CMK (cell line): Measurements from ENCODE around the gene RCE1.
A peak's percentile ranks its signal among the peaks of the same experiment; 100 is the strongest.
"Not testable (repeated sequence)": the region's sequence is repeated elsewhere in the genome, so short reads cannot be mapped to it uniquely, and the experiment has no call there.

Experiments
- DNase-seq: peaks from one replicate; pipeline ENCODE4 v3.0.0-alpha.2; 2010; ENCODE audit warnings: low read depth

The RCE1 gene

GRCh38 chr11:66842896-66843775, at the start of gene RCE1:
TSS of gene RCE1 (plus strand) at chr11:66843441. CDS start at chr11:66843456, 15 bp downstream.
- peak; percentile 84 for DNase-seq

GRCh38 chr11:66799815-66800214, 43.4 kb upstream of the RCE1 start:
- DNase-seq = not testable (repeated sequence)

GRCh38 chr11:66800720-66801428, 42.4 kb upstream of the RCE1 start:
- no peak for DNase-seq

DNA sequence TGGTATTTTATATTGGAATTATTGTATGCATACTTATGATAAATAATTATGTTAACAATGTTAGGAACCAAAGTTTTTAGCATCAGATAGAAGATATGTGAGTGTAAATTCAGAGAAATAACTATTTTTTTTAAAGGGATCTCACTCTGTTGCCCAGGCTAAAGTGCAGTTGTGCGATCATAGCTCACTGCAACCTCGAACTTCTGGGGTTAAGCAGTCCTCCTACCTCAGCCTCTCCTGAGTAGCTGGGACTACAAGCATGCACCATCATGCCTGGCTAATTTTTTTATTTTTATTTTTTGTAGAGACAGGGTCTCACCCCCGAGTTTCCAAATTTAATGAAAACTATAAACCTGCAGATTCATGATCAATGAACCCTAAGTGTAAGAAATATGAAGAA, 33.6 kb upstream of the RCE1 start:
- DNase-seq = no peak

DNA sequence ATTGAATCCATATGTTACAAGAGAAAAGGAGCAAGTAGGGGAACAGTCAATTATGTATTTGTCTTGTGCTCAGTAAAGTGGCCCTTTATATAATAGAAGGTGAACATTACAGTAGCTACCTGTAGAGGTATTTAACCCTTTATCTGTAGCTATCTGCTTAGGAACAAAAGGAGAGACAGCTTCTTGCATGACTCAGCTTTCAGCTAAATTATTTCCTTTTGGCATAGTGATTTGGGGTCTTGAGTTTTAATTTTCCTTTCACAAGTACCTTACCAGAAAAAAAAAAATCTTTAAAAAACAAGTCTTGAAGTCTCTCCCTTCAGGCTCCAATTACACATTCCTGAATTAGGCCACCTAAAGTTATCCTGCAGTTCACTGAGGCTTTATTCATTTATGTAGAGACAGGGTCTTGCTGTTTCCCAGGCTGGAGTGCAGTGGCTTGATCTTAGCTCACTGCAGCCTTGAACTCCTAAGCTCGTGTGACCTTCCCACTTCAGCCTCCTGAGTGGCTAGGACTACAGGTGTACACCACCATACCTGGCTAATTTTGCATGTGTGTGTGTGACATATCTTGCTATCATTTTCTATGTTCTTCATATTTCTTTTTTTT, 32.6 kb upstream of the RCE1 start:
- DNase-seq = no peak

- DNase-seq = no peak
Measured at GRCh38 chr11:66814678-66815077, 28.6 kb upstream of the RCE1 start.

- no peak for DNase-seq
Measured at GRCh38 chr11:66815646-66816045, 27.6 kb upstream of the RCE1 start.

DNA sequence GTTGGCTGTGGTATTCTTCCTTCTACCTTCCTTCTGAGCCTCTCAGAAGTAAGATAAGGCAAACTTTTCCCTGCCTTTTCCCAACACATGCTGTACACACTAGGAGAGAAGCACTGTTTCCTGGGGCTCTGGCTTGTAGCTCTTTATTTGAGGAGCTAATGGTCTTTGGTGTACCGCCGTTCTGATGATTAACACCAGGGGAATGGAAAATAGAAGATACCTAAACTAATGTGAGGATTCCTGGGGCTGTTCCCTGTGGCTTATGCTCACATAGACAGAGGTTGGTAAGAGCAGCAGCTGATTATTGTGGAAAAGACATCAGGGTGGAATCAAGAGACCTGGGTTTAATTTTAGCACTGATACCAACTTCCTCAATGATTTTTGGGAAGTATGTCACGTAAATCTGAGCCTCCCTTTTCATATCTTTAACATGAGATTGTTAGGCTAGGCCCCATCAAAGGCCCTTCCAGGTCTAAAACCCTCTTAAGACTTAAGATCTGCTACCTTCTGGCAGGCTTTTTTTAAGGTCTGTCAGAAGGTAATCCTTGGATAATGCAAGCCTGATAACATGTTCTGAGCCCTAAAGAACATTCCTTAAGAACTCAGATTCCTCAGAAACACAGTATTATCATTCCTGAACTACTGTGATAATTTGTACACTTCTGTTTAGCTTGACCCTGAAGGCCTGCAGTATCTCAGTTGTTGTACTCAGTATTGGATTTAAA, 24.8 kb upstream of the RCE1 start:
- no peak for DNase-seq

DNA sequence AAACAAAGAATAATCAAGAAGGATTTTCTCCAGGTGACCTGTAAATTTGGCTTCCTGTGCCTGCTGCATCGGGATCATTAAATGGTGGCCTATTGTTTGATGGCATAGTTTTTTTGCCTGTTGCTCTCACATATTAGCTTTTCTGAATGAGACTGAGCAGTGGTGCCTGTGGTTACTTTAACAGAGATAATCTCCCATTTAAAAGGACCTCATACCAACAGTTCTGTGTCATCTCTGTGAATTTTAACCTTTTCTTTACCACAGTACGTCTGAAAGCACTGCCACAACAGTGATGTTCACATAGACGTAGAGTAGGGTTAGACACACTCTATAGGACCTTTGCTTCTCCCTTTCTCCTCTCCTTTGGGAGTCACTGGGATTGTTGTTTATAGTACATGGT, 22.9 kb upstream of the RCE1 start:
- DNase-seq = no peak

- no peak for DNase-seq
Measured at GRCh38 chr11:66820901-66821300, 22.3 kb upstream of the RCE1 start.

DNA sequence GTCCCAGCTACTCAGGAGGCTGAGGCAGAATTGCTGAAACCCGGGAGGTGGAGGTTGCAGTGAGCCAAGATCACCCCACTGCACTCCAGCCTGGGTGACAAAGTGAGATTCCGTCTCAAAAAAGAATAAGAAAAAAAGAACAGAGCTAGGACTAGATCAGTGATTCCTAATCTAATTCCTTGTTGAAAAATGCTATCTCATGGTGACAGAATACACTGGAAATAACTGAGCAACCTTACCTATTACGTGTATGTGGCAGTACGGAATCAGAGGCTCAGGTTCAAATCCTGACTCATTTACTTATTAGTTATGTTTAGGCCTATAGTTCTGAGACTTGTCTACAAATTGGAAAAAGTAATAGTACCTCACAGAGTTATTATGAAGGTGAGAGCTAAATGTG, 19.5 kb upstream of the RCE1 start:
- no peak for DNase-seq

DNA sequence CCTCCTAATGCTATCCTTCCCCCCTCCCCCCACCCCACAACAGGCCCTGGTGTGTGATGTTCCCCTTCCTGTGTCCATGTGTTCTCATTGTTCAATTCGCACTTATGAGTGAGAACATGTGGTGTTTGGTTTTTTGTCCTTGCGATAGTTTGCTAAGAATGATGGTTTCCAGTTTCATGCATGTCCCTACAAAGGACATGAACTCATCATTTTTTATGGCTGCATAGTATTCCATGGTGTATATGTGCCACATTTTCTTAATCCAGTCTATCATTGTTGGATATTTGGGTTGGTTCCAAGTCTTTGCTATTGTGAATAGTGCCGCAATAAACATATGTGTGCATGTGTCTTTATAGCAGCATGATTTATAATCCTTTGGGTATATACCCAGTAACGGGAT, 18.7 kb upstream of the RCE1 start:
- not testable (repeated sequence) for DNase-seq

DNA sequence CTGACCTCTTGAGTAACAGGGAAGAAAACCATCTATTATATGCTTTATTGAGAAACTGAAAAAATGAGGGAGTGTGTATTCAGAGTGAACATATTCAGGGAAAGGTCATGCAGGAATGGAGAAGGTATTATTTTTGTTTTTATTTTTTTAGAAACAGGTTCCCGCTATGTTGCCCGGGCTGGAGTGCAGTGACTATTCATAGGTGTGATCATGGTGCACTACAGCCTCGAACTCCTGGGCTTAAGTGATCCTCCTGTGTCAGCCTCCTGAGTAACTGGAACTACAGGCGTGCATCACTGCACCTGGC, 8.7 kb upstream of the RCE1 start:
- no peak for DNase-seq

DNA sequence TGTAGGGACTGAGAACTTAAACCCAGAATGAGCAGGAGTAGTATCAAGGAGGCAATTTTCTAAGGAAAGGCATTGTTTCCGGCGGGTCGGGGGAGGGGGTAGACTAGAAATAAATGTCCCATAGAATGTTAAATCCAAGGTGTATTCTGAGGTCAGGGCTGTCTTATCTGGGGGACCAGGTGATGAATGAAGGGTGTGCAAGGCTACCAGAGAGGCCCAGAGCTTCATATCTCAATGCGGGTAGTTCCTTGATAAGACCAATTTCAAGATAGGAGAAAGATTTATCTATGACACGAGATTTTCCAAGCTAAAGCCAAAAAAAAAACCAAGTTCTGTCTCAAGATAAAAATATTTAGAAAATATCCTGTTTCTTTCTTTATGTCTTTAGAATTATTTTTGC, 8.3 kb upstream of the RCE1 start:
- no peak for DNase-seq

- no peak for DNase-seq
Measured at GRCh38 chr11:66835768-66836405, 7.4 kb upstream of the RCE1 start.

DNA sequence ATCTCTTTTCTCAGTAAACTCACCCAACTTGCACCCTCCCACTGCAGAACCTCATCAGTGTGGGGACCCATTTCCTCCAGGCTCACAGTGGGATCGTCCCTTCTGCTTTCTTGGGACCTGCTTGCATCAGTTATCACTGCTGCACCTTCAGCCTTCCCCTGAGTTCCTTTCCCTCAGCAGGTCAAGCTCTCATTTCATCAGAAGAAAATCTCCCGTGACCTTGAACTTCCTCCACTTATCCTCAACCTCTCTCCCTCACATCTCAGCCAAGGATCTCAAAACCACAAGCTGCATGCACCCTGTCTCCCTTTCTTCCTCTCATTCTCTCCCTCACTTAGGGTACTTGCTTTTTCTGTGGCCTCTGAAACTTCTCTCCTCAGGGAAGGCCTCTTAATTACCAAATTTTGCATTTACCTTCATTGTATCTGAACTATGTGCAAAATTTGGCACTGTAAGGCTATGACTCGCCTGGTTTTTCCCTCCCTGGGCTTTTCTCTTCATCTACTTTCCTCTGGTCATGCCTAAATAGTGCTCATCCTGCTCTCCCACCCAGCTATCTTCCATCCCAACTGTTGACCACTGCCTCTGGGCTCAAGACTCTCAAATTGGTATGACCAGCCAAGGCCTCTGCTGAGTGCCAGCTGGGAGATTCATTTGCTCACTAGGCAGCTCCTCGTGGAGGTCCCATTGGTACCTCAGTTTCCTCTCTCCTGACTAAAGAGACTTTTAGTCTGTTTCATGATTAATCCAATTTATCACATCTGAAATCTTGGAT, 2.7 kb upstream of the RCE1 start:
- DNase-seq = no peak

DNA sequence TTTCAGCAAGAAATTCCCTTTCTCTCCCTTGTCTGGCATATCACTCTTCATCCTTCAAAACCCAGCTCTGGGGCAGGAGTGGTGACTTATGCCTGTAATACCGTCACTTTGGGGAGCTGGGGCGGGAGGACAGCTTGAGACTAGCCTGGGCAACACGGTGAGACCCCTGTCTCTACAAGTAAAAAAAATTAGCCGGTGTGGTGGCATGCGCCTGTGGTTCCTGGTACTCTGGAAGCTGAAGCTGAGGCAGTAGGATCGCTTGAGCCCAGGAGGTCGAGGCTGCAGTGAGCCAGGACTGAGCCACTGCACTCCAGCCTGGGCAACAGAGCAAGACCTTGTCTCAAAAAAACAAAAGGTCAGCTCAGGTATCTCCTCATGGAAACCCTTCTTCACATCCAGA, 1.4 kb upstream of the RCE1 start:
- no peak for DNase-seq

DNA sequence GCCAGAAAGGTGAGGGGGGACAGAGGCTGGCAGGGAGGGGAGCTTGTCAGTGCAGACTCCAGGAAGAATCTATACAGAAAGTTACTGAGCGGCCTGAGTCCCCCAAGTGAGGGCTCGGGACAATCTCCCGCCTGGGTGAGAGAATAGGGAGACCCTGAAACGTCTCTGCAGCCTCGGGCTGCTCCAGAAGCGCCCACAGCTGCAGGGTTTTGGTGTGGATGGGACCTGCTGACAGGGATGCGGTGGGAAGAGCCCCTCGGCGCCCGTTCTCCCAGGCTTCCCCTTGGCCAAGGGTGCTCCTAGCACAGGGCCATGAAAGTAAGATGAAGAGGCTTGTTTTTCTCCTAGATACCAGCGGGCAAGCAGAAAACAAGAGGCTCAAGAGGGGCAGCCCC, 743 bp upstream of the RCE1 start:
- DNase-seq = no peak

DNA sequence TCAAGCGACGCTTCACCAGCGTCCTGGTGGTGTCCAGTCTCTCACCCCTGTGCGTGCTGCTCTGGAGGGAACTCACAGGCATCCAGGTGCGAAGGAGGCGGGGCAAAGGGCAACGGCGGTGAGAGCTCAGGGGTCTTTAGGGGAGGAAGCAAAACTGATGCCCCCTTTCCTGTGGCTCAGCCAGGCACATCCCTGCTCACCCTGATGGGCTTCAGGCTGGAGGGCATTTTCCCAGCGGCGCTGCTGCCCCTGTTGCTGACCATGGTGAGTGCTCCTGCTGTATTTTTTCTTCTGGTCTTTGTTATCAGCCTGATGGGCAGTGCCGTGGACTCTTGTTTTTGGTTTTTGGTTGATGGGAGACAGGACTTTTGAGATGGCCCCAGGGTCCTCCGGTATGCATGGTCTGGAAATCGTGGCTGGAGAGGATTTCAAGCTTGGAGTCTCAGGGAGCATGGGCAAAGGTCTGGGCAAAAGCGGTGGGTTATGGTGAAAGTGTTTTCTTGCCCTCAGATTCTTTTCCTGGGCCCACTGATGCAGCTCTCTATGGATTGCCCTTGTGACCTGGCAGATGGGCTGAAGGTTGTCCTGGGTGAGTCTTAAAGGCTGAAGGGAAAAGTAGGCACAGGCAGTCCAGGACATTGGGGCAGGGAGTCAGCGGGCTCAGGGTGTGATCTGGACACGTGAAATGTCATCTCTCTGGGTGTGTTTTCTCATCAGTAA, 695 bp downstream of the RCE1 start:
- no peak for DNase-seq

DNA sequence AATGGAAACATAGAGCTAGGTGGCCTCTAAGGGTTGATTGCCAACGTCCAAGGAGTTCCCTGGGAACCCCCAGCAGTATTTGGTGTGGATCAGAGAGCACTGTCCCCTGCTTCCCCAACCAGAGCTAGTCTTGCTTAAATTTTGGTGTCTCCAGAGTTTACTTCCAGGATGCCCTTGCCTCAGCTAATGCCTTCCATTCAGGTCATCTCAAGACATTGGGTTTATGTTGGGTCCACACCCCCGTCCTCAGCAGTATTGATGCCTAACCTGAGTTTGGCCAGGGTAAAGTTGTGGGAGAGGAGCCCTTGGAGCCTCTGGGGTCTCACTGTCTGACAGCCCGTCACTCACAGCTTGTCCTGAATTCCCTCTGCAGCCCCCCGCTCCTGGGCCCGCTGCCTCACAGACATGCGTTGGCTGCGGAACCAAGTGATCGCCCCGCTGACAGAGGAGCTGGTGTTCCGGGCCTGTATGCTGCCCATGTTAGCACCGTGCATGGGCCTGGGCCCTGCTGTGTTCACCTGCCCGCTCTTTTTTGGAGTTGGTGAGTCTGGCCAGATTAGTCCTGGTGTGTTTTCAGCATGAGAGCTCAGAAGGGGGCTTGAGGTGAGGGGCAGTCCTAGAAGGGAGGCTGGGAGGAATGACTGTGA, 1.4 kb downstream of the RCE1 start:
- DNase-seq = no peak
